A673 (cell line): ENCODE data around the gene ADGRG1. TPM values are rescaled to one million over a fixed set of nuclear protein-coding genes. Genes with fewer than 3 reads are reported as not detected.

ENCODE experiments used
- BruUV-seq: library from RNA; stranded (reverse); fragments of 400-500 nt; replicated peaks from 2 replicates; lab custom pipeline; 2021; lab: Mats Ljungman, UMichigan
- CTCF ChIA-PET: fragments of 300-600 bp; sonication (Branson Sonifier 250); formaldehyde crosslinking; loops from one replicate; lab custom pipeline; 2022; ENCODE audit warnings: antibody characterized with exemption; lab: Charles Lee
- POLR2A ChIA-PET: fragments of 300-600 bp; sonication (Branson Sonifier 250); formaldehyde crosslinking; loops from one replicate; lab custom pipeline; 2022; ENCODE audit warnings: antibody characterized with exemption; ENCODE audit not compliant: low non-redundant PET; lab: Charles Lee
- DNase-seq: peaks from one replicate; pipeline ENCODE4 v3.0.0-alpha.2; 2015; ENCODE audit warnings: low spot score
- H3K27ac ChIP-seq: fragments of 200-600 bp; sonication (generic); 2 replicates; pipeline ENCODE4 v1.5.1; 2016; ENCODE audit warnings: mixed run types, low read depth, mild to moderate bottlenecking, mixed read lengths, antibody characterized with exemption, low read length; ENCODE audit not compliant: poor library complexity, severe bottlenecking
- H3K27me3 ChIP-seq: fragments of 200-600 bp; sonication (generic); replicated peaks from 2 replicates; pipeline ENCODE4 v1.6.1; 2017; ENCODE audit warnings: mixed run types, low read depth, mild to moderate bottlenecking, mixed read lengths, antibody characterized with exemption, low read length; ENCODE audit not compliant: insufficient read depth, poor library complexity
- H3K36me3 ChIP-seq: fragments of 200-600 bp; sonication (generic); 2 replicates; pipeline ENCODE4 v1.6.1; 2016; ENCODE audit warnings: mixed run types, mild to moderate bottlenecking, mixed read lengths, antibody characterized with exemption, low read length; ENCODE audit not compliant: insufficient read depth, poor library complexity, severe bottlenecking
- H3K4me1 ChIP-seq: fragments of 200-600 bp; sonication (generic); 2 replicates; pipeline ENCODE4 v1.6.1; 2017; ENCODE audit warnings: mixed run types, mild to moderate bottlenecking, mixed read lengths, antibody characterized with exemption, low read length; ENCODE audit not compliant: insufficient read depth, poor library complexity, severe bottlenecking
- H3K4me3 ChIP-seq: fragments of 200-600 bp; sonication (generic); 2 replicates; pipeline ENCODE4 v1.5.1; 2016; ENCODE audit warnings: low read depth, mixed run types, mild to moderate bottlenecking, mixed read lengths, low read length; ENCODE audit not compliant: poor library complexity, severe bottlenecking
- H3K9me3 ChIP-seq: fragments of 200-600 bp; sonication (generic); 2 replicates; pipeline ENCODE4 v1.6.1; 2016; ENCODE audit warnings: mixed run types, low read depth, mild to moderate bottlenecking, mixed read lengths, antibody characterized with exemption, low read length; ENCODE audit not compliant: poor library complexity, severe bottlenecking
- EZH2 ChIP-seq: fragments of 200-600 bp; sonication (generic); IDR thresholded peaks from 2 replicates; pipeline ENCODE4 v1.6.1; 2017; ENCODE audit warnings: borderline replicate concordance, low read depth, mild to moderate bottlenecking, mixed read lengths, antibody characterized with exemption, low read length; ENCODE audit not compliant: poor library complexity, severe bottlenecking
- intact Hi-C: fragments of 100-400 bp; cut with micrococcal nuclease; formaldehyde crosslinking; loops from one replicate; pipeline ENCODE4 v1.10.0; 2022; ENCODE audit not compliant: unreplicated experiment
- total RNA-seq: library from RNA; stranded (reverse); gene quantifications from 2 replicates; pipeline ENCODE4 v1.2.3, GENCODE V29; 2021
- TF ChIP-seq, protein P1 (sequence below): fragments of 300-800, 200-600 bp; sonication (generic); conservative IDR thresholded peaks from 2 replicates; pipeline ENCODE4 v1.5.1; 2017; ENCODE audit warnings: low read depth, mild to moderate bottlenecking, antibody characterized with exemption, low read length, moderate library complexity, mixed read lengths

Gene ADGRG1
- total RNA-seq, 1 experiment from 2014 or later: 0.75 TPM

- H3K36me3 ChIP-seq: no peaks in the 10 kb centered on the region
- BruUV-seq: no TSS peak
Measured at GRCh38 chr16:57608462-57609113, 19.8 kb upstream of the ADGRG1 start.

GRCh38 chr16:57609541-57610401, 18.7 kb upstream of the ADGRG1 start:
- POLR2A ChIA-PET: no interaction called here
- intact Hi-C loops: no loop called here

More at GRCh38 chr16:57608462-57609113, 19.8 kb upstream of the ADGRG1 start:
- ChIA-PET CTCF (no interaction called here), POLR2A (no interaction called here)
- Histone ChIP-seq H3K4me3 (no peak overlapping the region), H3K4me1 (peaks cover 3% of the 10 kb centered on the region), H3K27ac (no peak overlapping the region), H3K9me3 (no peaks in the 10 kb centered on the region), H3K27me3 (no peaks in the 10 kb centered on the region)
- no peak for TF ChIP-seq EZH2
- TF ChIP-seq, protein P1, sequence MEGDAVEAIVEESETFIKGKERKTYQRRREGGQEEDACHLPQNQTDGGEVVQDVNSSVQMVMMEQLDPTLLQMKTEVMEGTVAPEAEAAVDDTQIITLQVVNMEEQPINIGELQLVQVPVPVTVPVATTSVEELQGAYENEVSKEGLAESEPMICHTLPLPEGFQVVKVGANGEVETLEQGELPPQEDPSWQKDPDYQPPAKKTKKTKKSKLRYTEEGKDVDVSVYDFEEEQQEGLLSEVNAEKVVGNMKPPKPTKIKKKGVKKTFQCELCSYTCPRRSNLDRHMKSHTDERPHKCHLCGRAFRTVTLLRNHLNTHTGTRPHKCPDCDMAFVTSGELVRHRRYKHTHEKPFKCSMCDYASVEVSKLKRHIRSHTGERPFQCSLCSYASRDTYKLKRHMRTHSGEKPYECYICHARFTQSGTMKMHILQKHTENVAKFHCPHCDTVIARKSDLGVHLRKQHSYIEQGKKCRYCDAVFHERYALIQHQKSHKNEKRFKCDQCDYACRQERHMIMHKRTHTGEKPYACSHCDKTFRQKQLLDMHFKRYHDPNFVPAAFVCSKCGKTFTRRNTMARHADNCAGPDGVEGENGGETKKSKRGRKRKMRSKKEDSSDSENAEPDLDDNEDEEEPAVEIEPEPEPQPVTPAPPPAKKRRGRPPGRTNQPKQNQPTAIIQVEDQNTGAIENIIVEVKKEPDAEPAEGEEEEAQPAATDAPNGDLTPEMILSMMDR: no peak
- intact Hi-C loops: no loop called here
- DNase-seq: no peak

GRCh38 chr16:57610611-57611010, 17.8 kb upstream of the ADGRG1 start:
- Histone ChIP-seq H3K36me3 (no peaks in the 10 kb centered on the region), H3K9me3 (no peaks in the 10 kb centered on the region), H3K4me3 (no peak overlapping the region), H3K27me3 (no peaks in the 10 kb centered on the region), H3K27ac (no peak overlapping the region), H3K4me1 (peaks cover 3% of the 10 kb centered on the region)
- ChIA-PET CTCF (no interaction called here), POLR2A (no interaction called here)
- no TSS peak for BruUV-seq
- intact Hi-C loops: no loop called here
- no peak for DNase-seq
- no peak for TF ChIP-seq EZH2
- TF ChIP-seq, protein P1: no peak

More at GRCh38 chr16:57609541-57610401, 18.7 kb upstream of the ADGRG1 start:
- H3K36me3 ChIP-seq: no peaks in the 10 kb centered on the region
- no peak overlapping the region for H3K4me3 ChIP-seq
- H3K4me1 ChIP-seq: peaks cover 3% of the 10 kb centered on the region
- no peak for DNase-seq
- BruUV-seq: no TSS peak
- H3K27me3 ChIP-seq: no peaks in the 10 kb centered on the region
- CTCF ChIA-PET: no interaction called here
- TF ChIP-seq EZH2: no peak
- TF ChIP-seq, protein P1: no peak
- H3K27ac ChIP-seq: no peak overlapping the region
- no peaks in the 10 kb centered on the region for H3K9me3 ChIP-seq
